CD4-positive, alpha-beta T cell treated with Interferon alpha-2 for 1 hour (primary cell): ENCODE data around the gene ACADVL.

Experiments used
- DNase-seq, 2 donors: peaks; one replicate each; pipeline ENCODE4 v3.0.0-alpha.2; 2020 to 2022

ACADVL gene

GRCh38 chr17:7252176-7253043, 32.7 kb downstream of the ACADVL start, which contains the start of gene ELP5:
Gene ELP5 (plus strand): TSS chr17:7252215. CDS start chr17:7252551, 336 bp downstream.
- DNase-seq = peak; percentile 90 to 91

- no peak for DNase-seq
Measured at GRCh38 chr17:7253082-7253481, 33.3 kb downstream of the ACADVL start.

- no peak for DNase-seq
Measured at GRCh38 chr17:7254511-7254910, 34.8 kb downstream of the ACADVL start.

GRCh38 chr17:7256766-7257456, 37.2 kb downstream of the ACADVL start:
- no peak for DNase-seq

GRCh38 chr17:7258731-7259554, 39.2 kb downstream of the ACADVL start:
- DNase-seq = no peak

- DNase-seq = no peak
Measured at GRCh38 chr17:7259555-7259889, 39.8 kb downstream of the ACADVL start.

GRCh38 chr17:7260151-7260550, 40.4 kb downstream of the ACADVL start:
- DNase-seq = no peak

GRCh38 chr17:7260651-7261378, 41.1 kb downstream of the ACADVL start:
- peak in 1 of 2 donors; percentile 49 for DNase-seq

GRCh38 chr17:7261379-7262191, 41.8 kb downstream of the ACADVL start:
- peak in 1 of 2 donors; percentile 40 for DNase-seq

GRCh38 chr17:7262192-7262934, 42.6 kb downstream of the ACADVL start, which contains the start of gene CLDN7:
Gene CLDN7 (minus strand): TSS chr17:7262478. CDS start chr17:7262043, 435 bp downstream.
- no peak for DNase-seq

GRCh38 chr17:7262935-7263800, 43.4 kb downstream of the ACADVL start:
- DNase-seq = no peak

- no peak for DNase-seq
Measured at GRCh38 chr17:7263801-7264078, 44.0 kb downstream of the ACADVL start.

GRCh38 chr17:7266784-7267183, 47.0 kb downstream of the ACADVL start:
- DNase-seq = no peak
